GM12891 (cell line): Measurements from ENCODE around the gene SDHD.

Source experiments
- POLR2A ChIP-seq: IDR thresholded peaks from 2 replicates; pipeline ENCODE4 v1.6.1; 2011; ENCODE audit warnings: low read depth, low read length, control low read depth
- POLR2AphosphoS5 ChIP-seq: IDR thresholded peaks from 2 replicates; pipeline ENCODE4 v1.6.1; 2011; ENCODE audit warnings: low read depth, low read length, control low read depth
- SPI1 ChIP-seq: IDR thresholded peaks from 2 replicates; pipeline ENCODE4 v1.6.1; 2011; ENCODE audit warnings: low read depth, low read length, control low read depth
- TAF1 ChIP-seq: IDR thresholded peaks from 2 replicates; pipeline ENCODE4 v1.6.1; 2011; ENCODE audit warnings: low read depth, low read length, control low read depth

DNA sequence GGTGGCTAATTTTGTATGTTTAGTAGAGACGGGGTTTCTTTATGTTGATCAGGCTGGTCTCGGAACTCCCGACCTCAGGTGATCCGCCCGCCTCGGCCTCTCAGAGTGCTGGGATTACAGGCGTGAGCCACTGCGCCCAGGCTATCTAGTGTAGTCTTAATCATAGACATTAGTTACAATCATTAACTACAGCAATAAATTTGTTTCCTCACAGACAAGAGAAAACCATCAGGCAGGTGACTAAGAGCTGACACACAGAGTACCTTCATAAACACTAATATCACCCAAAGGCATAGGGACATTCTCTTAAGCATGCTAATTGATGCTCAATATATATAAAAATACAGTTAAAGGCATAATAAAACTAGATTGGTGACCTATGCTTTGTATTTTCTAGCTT is 19.4 kb downstream of the SDHD start:
- TF ChIP-seq TAF1 (no peak), POLR2AphosphoS5 (no peak), POLR2A (no peak), SPI1 (no peak)
